GM21576 (cell line): Measurements from ENCODE around the gene AUTS2.
"Not testable (repeated sequence)": the region's sequence is repeated elsewhere in the genome, so short reads cannot be mapped to it uniquely, and the experiment has no call there.

Source experiments
- ATAC-seq: cut with Tn5 transposase; IDR thresholded peaks from one replicate; pipeline ENCODE4 v1.9.1; 2021; ENCODE audit warnings: mild to moderate bottlenecking, moderate library complexity; ENCODE audit not compliant: unreplicated experiment

AUTS2 gene

GRCh38 chr7:70799841-70800405, 1201.6 kb downstream of the AUTS2 start:
- no peak for ATAC-seq

DNA sequence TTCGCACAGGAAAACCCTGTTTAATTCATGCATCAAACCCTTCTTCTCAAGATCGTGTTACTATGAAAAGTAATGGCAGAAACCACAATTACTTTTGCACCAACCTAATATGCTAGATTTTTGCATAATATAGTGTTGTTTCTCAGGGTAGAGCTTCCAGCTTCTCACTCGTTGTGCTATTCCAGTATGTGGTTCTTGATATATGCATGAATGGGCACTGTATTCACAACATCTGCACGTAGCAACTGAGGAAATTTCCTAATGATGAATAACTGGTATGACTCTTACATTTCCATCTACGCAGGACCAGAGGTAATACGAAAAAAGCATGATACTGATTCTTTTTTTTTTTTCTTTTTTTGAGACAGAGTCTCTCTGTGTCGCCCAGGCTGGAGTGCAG, 1207.1 kb downstream of the AUTS2 start:
- no peak for ATAC-seq

DNA sequence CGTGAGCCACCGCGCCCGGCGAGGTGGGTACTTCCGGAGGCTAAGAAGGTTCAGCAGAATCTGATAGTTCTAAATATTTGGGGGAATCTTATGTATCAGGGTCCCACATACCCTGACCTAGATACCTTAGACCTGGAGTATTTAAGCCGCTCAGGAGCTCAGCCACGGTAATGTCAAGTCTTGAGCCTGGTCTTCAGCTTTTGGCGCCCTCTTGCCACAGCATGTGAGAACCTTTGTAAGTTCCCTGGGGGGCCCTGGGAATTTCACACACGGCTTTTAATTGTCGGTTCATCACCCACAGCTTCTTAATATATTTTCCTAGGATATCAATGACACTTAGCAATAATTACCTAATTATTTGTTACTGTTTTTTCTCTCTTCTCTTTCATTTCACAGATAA, 1209.4 kb downstream of the AUTS2 start:
- ATAC-seq = no peak

GRCh38 chr7:70808876-70809275, 1210.6 kb downstream of the AUTS2 start:
- ATAC-seq = no peak

DNA sequence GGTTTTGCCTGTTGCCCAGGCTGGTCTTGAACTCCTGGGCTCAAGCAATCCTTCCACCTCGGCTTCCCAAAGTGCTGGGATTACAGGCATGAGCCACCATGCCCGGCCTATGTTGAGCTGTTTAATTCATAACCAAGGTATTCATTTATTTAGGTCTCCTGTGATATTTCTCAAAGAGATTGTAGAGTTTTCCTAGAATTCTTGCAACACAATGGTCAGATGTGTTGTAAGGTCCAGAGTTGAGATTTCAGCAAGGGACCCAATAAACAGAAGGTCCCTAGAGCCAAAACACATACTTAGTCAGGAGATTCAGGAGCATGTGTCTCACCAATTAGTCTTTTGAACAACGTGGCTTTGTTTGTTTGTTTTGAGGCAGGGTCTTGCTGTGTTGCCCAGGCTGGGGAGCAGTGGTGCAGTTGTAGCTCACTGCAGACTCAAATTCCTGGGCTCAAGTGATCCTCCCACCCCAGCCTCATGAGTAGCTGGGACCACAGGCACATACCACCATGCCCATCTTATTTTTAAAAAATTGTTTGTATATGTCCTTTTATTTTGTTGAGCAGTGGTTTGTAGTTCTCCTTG, 1212.4 kb downstream of the AUTS2 start:
- no peak for ATAC-seq

DNA sequence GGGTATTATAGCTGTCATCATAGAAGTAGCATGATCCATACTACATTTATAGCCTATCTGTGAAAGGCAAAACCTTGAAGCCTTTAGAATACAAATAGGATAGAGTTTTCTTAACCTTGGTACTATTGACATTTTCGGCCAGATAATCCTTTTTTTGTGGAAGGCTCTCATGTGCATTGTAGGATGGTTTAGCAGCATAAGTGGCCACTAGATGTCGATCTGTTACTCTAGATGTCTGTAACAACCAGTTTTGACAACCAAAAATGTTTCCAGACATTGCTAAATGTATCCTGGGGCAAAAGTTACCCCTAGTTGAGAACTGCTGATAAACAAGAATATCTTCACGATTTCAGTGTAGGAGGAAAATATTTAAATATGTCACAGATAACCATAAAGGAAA, 1214.2 kb downstream of the AUTS2 start:
- ATAC-seq = no peak

GRCh38 chr7:70822490-70822889, 1224.2 kb downstream of the AUTS2 start:
- ATAC-seq = not testable (repeated sequence)

DNA sequence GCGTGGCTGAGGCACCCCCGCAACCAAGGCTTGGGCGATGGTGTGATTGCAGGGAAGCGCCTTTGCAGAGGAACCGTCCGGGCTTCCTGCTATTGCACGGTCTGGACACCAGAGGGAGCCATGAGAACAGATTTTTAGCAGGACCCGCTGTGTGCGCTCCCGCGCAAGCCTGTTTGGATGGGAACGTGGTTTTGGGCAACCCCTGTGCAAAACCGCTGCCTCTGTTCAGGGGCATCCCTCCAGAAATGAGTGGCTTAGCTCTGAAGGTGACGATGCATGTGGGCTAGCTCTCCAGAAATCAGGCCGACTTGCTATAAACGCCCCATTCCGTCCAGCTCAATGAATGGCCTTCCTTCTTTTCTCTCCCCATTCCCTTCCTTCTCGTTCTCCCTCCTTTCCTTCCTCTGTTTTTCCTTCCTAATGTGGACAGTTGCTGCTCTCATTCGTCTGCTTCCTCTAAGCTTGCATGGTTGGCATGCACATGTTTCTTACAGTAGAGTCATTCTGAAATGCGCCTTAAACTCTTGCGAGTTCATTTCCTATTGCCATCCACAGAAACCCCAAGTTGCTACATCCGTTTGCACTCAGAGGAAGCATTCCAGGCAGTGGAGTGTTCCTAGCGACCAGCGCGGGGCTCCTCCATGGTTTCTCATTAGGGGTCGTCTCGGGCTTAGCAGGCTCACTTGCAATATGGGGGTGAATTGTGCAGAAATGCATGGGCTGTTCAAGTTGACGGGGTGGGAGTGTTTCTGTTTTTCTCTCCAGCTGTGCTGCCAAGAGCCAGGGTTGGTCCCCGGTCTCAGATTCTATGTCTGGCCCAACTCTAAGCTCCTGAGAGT, 1231.2 kb downstream of the AUTS2 start:
- peak; percentile 47 for ATAC-seq

DNA sequence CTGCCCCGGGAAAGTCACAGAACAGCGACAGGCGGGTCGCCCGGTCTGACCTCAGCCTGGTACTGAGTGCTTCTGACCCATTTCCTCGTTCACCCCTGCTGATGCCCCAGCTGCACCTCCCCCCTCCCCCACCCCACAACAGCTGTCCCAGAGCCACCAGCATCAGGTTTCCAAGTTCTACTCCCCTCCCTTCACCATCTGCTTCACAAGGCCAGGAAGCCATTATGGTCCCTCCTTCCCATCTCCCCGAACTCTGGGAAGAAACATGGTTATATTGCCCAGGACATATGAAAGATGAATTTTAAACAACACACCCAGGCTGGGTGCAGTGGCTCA, 1231.8 kb downstream of the AUTS2 start:
- ATAC-seq = no peak

DNA sequence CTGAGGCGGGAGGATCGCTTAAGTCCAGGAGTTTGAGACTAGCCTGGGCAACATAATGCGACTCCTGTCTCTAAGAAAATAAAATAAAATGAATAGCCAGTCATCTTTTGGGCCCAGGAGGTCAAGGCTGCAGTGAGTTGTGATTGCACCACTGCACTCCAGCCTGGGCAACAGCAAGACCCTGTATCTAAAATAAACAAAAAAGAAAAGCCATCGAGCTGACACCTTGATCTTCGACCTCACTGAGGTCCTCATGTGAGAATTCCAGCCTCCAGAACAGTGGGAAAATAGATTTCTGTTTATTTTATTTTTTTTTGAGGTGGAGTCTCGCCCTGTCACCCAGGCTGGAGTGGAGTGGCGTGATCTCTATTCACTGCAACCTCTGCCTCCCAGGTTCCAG, 1232.2 kb downstream of the AUTS2 start:
- ATAC-seq = no peak

GRCh38 chr7:70833726-70834125, 1235.5 kb downstream of the AUTS2 start:
- no peak for ATAC-seq

DNA sequence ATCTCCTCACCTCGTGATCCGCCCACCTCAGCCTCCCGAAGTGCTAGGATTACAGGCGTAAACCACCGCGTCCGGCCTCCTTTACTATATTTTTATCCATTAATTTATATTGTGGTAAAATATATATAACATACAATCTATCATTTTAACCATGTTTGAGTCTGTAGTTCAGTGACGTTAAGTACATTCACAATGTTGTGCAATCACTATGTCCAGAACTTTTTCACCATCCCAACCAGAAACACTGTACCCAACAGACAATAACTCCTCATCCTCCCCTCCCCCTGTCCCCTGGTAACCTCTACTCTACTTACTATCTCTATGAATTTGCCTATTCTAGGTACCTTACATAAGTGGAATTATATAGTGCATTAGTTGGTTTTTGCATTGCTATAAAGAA, 1236.1 kb downstream of the AUTS2 start:
- no peak for ATAC-seq

GRCh38 chr7:70835658-70836057, 1237.4 kb downstream of the AUTS2 start:
- no peak for ATAC-seq

- no peak for ATAC-seq
Measured at GRCh38 chr7:70836279-70836678, 1238.0 kb downstream of the AUTS2 start.

DNA sequence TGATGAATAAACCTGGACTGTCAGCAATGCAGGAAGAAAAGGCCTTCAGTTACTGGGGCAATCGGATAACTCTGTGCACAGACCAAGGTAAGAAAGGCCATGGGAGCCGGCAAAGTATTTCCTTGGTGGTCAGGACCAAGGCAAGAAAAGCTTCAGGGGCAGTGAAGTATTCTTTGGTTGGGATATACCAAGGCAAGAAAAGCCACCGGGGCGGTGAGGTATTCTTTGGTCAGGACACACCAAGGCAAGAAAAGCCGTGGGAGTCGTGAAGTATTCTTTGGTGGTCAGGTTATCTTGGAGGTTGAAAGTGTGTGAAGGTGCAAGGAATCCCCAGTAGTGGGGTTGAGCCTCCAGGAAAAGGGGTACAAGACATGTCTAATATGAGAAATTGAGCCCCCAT, 1238.7 kb downstream of the AUTS2 start:
- no peak for ATAC-seq

DNA sequence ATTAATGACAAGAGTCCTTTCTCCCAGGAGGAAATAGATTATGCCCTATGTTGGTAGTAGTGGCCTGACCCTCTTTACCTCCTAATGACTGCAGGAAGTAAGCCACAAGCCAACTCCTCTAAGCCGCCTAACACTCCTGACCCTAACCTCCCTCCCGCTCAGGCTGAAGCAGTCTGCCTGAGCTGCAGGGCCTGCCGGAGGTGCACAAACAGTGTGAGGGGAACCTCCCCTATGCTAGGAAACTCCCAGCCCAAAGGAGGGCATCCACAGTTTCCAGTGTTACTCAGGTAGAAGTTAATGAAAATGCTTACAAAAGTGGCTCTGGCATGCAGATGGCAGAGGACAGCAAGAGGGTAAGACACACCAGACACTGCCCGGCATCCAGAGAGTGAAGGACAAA, 1239.3 kb downstream of the AUTS2 start:
- no peak for ATAC-seq

DNA sequence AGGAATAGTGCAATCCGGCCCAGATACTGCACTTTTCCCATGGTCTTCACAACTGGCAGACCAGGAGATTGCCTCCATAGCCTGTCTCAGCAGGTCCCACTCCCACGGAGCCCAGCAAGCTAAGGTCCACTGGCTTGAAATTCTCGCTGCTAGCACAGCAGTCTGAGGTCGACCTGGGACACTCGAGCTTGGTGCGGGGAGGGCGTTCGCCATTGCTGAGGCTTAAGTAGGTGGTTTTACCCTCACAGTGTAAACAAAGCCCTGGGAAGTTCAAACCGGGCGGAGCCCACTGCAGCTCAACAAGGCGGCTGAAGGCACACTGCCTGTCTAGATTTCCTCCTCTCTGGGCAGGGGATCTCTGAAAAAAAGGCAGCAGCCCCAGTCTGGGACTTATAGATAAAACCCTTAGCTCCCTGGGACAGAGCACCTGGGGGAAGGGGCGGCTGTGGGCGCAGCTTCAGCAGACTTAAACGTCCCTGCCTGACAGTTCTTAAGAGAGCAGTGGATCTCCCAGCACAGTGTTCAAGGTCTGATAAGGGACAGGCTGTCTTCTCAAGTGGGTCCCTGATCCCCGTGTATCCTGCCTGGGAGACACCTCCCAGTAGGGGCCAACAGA, 1240.1 kb downstream of the AUTS2 start:
- no peak for ATAC-seq
